Muscle of back (tissue), 13 donors: Measurements from ENCODE around the gene QRSL1. TPM values are rescaled to one million over a fixed set of nuclear protein-coding genes. Genes with fewer than 3 reads are reported as not detected.
"Not testable (repeated sequence)": the region's sequence is repeated elsewhere in the genome, so short reads cannot be mapped to it uniquely, and the experiment has no call there.

Source experiments
- DNase-seq, 3 donors: peaks; one replicate each; pipeline versions ENCODE4 v3.0.0 to v3.0.0-alpha.2; 2013
- long read RNA-seq, 9 donors: transcript quantifications; one replicate each; lab custom pipeline, GENCODE V29; 2026
- polyA plus RNA-seq, 10 donors: library from polyadenylated mRNA; unstranded; fragments of 120-200 nt; gene quantifications; one replicate each; pipeline ENCODE4 v1.2.1, GENCODE V29; 2013; ENCODE audit not compliant: insufficient read length in 10 of 10

Gene QRSL1, protein sequence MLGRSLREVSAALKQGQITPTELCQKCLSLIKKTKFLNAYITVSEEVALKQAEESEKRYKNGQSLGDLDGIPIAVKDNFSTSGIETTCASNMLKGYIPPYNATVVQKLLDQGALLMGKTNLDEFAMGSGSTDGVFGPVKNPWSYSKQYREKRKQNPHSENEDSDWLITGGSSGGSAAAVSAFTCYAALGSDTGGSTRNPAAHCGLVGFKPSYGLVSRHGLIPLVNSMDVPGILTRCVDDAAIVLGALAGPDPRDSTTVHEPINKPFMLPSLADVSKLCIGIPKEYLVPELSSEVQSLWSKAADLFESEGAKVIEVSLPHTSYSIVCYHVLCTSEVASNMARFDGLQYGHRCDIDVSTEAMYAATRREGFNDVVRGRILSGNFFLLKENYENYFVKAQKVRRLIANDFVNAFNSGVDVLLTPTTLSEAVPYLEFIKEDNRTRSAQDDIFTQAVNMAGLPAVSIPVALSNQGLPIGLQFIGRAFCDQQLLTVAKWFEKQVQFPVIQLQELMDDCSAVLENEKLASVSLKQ
- polyA plus RNA-seq, result 10 to 100 TPM in 9 of 10 donors, 1 to 10 TPM in 1; 9.4 to 17.4 (median 13.1) TPM
- long read RNA-seq, donor 1, full-length matches to known transcripts, result 2 of 2 reads
- long read RNA-seq, donor 1, partial matches to known transcripts, result 0 of 2 reads
- long read RNA-seq, donor 1, other reads (novel, unspliced or antisense), result 0 of 2 reads
- long read RNA-seq, donor 2, full-length matches to known transcripts, result 4 of 4 reads
- long read RNA-seq, donor 2, partial matches to known transcripts, result 0 of 4 reads
- long read RNA-seq, donor 2, other reads (novel, unspliced or antisense), result 0 of 4 reads
- long read RNA-seq, donor 3, result 0 reads
- long read RNA-seq, donor 4, full-length matches to known transcripts, result 4 of 4 reads
- long read RNA-seq, donor 4, partial matches to known transcripts, result 0 of 4 reads
- long read RNA-seq, donor 4, other reads (novel, unspliced or antisense), result 0 of 4 reads
- long read RNA-seq, donor 5, full-length matches to known transcripts, result 7 of 7 reads
- long read RNA-seq, donor 5, partial matches to known transcripts, result 0 of 7 reads
- long read RNA-seq, donor 5, other reads (novel, unspliced or antisense), result 0 of 7 reads
- long read RNA-seq, donor 6, full-length matches to known transcripts, result 5 of 5 reads
- long read RNA-seq, donor 6, partial matches to known transcripts, result 0 of 5 reads
- long read RNA-seq, donor 6, other reads (novel, unspliced or antisense), result 0 of 5 reads
- long read RNA-seq, donor 7, full-length matches to known transcripts, result 3 of 3 reads
- long read RNA-seq, donor 7, partial matches to known transcripts, result 0 of 3 reads
- long read RNA-seq, donor 7, other reads (novel, unspliced or antisense), result 0 of 3 reads
- long read RNA-seq, donor 8, full-length matches to known transcripts, result 2 of 2 reads
- long read RNA-seq, donor 8, partial matches to known transcripts, result 0 of 2 reads
- long read RNA-seq, donor 8, other reads (novel, unspliced or antisense), result 0 of 2 reads
- long read RNA-seq, donor 9, result 0 reads

GRCh38 chr6:106629103-106629858, at the start of gene QRSL1, which contains the start of gene RTN4IP1:
Gene QRSL1 (plus strand): TSS chr6:106629578. CDS start chr6:106629682, 104 bp downstream.
Gene RTN4IP1 (minus strand): TSS chr6:106629498. CDS start chr6:106629021, 477 bp downstream.
- DNase-seq, result peak; percentile 95 to 98 (median 96)

GRCh38 chr6:106581468-106581867, 47.9 kb upstream of the QRSL1 start:
- no peak for DNase-seq

GRCh38 chr6:106586815-106587415, 42.5 kb upstream of the QRSL1 start:
- no peak for DNase-seq

GRCh38 chr6:106588937-106589336, 40.4 kb upstream of the QRSL1 start:
- not testable (repeated sequence) for DNase-seq

DNA sequence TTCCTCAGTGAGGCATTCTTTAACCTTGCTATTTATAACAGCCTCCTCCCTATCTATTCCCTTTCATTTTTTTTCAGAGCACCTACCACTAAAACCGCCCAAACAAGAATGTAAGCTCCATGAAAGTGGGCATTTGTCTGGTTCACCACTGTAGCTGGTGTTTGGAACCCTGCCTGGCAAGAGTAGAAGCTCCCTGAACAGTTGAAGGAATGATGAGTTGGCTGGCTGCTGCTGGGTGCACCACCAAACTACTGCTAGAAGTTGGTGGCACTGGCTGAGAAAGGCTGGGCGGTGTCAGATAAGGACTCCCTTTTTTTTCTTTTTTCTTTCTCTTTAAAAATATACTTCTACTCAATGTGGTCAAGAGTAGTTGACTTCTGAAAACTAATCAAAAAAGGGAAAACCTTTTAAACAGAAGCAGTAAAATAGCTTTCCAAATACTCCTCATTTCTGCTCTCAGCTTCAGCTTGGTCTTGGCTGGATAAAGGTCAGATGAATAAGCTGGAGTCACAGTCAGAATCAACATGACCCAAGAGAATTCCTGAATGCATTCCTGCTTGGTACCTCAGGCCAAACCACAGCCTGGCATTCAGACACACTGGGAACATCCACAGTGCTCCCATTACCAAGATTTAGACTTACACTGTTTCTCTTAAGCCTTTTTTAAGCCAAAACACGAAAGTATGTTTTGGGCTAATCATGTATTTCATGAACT, 38.1 kb upstream of the QRSL1 start:
- peak in 1 of 3 donors; percentile 35 for DNase-seq

GRCh38 chr6:106599440-106599839, 29.9 kb upstream of the QRSL1 start:
- no peak for DNase-seq

- no peak for DNase-seq
These were observed 29.0 kb upstream of the QRSL1 start for GRCh38 chr6:106600329-106600728.

DNA sequence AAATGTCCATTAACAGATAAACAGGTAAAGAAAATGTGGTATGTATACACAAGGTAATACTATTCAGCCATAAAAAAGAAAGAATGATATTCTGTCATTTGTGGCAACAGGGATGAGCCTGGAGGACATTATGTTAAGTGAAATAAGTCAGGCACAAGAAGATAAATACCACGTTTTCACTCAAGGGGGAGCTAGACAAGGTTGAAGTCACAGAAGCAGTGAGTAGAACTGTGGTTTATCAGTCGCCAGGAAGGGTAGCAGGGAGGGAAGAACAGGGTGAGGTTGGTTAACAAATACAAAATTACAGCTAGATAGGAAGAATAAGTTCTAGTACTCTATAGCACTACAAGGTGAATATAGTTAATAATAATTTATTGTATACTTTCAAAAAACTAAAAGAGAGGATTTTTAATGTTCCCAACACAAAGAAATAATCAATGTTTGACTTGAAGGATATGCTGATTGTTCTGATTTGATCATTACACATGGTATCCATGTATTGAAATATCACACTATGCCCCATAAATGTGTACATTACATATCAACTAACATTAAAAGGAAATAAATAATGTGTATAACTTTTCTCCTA, 21.2 kb upstream of the QRSL1 start:
- DNase-seq, result peak in 2 of 3 donors; percentile 22 to 42

GRCh38 chr6:106609699-106610098, 19.7 kb upstream of the QRSL1 start:
- peak in 2 of 3 donors; percentile 25 to 38 for DNase-seq

GRCh38 chr6:106611030-106611429, 18.3 kb upstream of the QRSL1 start:
- DNase-seq, result no peak

DNA sequence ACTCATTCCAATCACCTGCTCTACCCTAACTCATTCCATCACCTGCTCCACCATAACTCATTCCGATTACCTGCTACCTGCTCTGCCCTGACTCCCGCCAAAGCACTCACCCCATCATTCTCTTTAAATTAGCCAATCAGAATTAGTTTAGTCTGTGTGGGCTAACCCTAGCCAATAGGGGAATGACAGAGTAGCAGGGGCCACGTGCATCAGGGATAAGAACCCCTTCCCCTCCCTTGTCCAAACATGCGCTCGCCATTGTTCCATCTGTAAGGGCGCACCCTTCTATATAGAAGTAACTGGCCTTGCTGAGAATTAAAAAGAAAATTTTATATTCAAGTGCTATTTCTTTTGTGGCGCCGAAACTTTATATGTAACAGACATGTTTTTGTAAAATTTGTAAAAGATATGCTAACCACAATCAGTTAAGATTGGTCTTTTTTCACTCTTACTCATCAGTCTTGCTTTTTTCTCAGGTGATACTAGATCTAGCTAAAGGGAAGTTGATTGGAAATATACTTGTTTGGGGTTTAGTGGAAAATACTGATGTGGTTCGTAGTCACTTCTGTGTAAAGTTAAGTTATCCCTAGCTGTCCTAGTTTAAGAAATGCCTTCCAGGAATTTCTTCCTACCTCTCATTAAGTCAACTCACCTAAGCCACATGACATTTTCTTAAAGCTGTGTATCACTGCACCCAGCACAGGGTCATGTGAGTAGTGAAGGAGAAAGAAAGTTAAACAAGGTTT, 16.5 kb upstream of the QRSL1 start:
- no peak for DNase-seq

- DNase-seq, result no peak
These were observed 15.8 kb upstream of the QRSL1 start for GRCh38 chr6:106613590-106613989.

DNA sequence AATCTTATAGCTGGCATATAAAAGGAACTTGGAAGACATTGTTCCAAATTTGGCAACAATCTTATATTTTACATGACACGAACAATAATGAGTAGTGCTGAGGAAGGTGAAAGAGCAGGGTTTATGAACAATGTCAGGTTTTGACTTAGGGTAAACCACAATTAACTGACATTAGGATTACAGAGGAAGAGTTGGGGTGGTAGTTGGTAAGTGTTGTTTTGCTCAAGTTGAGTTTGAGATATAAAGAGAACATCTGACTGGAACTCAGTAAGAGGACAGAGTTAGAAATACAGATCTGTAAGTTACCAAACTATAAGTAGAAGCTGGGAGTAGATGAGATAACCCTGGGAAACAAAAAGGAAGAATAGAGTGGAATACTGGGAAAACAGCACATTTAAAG, 15.2 kb upstream of the QRSL1 start:
- no peak for DNase-seq

DNA sequence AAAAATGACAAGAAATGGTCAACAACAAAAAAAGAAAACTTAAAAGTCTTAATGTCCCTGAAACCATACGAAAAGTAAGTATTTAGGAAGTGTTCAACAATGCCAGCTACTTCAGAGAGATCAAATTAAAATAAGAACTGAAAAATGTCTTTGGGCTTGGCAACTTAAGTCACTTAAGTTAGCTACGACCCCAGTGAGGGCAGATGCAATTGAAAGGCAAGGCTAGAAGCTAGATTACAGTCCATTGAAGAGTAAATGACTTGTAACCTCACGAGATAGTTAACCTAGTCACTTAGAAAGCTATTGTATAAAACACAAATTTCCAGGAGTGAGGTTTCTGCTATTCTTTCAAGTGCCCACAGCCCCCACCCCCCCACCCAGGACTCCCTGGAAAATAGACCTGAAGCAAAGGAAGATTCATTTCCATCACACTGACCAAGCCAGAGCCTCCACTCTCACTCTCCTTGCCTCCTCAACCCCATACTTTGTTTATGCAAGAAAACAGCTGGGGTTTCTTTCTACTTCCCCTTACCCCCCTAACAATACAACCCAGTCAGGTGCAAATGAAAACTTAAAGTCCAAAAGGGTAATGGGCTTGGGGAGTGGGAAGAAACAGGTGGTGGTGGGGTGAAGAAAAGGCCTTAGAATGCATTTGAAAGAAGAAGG, 14.7 kb upstream of the QRSL1 start:
- no peak for DNase-seq

DNA sequence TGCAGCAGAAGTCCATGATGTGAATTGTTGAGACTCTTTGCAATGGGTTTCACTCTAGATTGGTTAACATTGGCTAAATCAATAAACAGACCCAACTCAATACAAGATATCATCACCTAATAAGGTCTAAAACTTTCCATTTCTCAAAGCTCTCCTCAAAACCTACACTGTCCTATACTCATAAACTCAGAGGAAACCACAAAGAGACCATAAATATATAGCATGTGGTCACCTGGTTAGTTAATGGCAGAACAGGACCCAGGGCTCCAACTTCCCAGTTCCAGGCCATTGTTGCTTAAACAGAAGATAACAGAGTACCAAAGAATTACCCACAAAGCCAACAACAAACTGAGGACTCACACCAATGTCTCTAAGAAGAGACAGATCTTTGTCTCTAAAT, 12.1 kb upstream of the QRSL1 start:
- no peak for DNase-seq

GRCh38 chr6:106617857-106618256, 11.5 kb upstream of the QRSL1 start:
- DNase-seq, result no peak

GRCh38 chr6:106618324-106618723, 11.1 kb upstream of the QRSL1 start:
- no peak for DNase-seq

- no peak for DNase-seq
These were observed 10.2 kb upstream of the QRSL1 start for GRCh38 chr6:106619223-106619622.
